ENCODE measurements around the gene CST6.
"Not testable (repeated sequence)": the region's sequence is repeated elsewhere in the genome, so short reads cannot be mapped to it uniquely, and the experiment has no call there.

Gene CST6

GRCh38 chr11:66006134-66006890 is 5.5 kb upstream of the CST6 start:
- H3K4me1 ChIP-seq, result no peaks in the 10 kb centered on the region
- H3K79me2 ChIP-seq, result no peaks in the 10 kb centered on the region
- no peak overlapping the region for H3K27ac ChIP-seq
- H3K36me3 ChIP-seq (ENCODE audit: control insufficient read depth, insufficient read depth, low read length), result no peaks in the 10 kb centered on the region
- H3K9me3 ChIP-seq (ENCODE audit: control insufficient read depth, low read length), result no peaks in the 10 kb centered on the region
- no peak overlapping the region for H3K4me3 ChIP-seq (ENCODE audit: low read depth, low read length)
- TF ChIP-seq CTCF (IDR thresholded peaks at IDR 0.05), result no peak
- no peak overlapping the region for H3K9ac ChIP-seq
- no peaks in the 10 kb centered on the region for H3K27me3 ChIP-seq (ENCODE audit: control insufficient read depth, insufficient read depth, low read length)
- no peak overlapping the region for H3K4me2 ChIP-seq (ENCODE audit: low read length)
- H2AFZ ChIP-seq, result no peak overlapping the region

GRCh38 chr11:66006891-66007176 is 5.0 kb upstream of the CST6 start:
- H3K36me3 ChIP-seq (ENCODE audit: control insufficient read depth, insufficient read depth, low read length), result no peaks in the 10 kb centered on the region
- H3K27ac ChIP-seq, result no peak overlapping the region
- H3K4me3 ChIP-seq (ENCODE audit: low read depth, low read length), result no peak overlapping the region
- H3K4me1 ChIP-seq, result peaks cover 3% of the 10 kb centered on the region
- no peak overlapping the region for H3K4me2 ChIP-seq (ENCODE audit: low read length)
- no peaks in the 10 kb centered on the region for H3K79me2 ChIP-seq
- no peak overlapping the region for H2AFZ ChIP-seq
- no peaks in the 10 kb centered on the region for H3K27me3 ChIP-seq (ENCODE audit: control insufficient read depth, insufficient read depth, low read length)
- no peak for TF ChIP-seq CTCF (IDR thresholded peaks at IDR 0.05)
- no peak overlapping the region for H3K9ac ChIP-seq
- H3K9me3 ChIP-seq (ENCODE audit: control insufficient read depth, low read length), result no peaks in the 10 kb centered on the region

GRCh38 chr11:66007201-66007634 is 4.6 kb upstream of the CST6 start:
- Histone ChIP-seq H3K4me3 (ENCODE audit: low read depth, low read length) (no peak overlapping the region), H3K9me3 (ENCODE audit: control insufficient read depth, low read length) (no peaks in the 10 kb centered on the region), H3K4me1 (peaks cover 3% of the 10 kb centered on the region), H3K9ac (no peak overlapping the region), H2AFZ (no peak overlapping the region), H3K4me2 (ENCODE audit: low read length) (no peak overlapping the region), H3K27ac (no peak overlapping the region), H3K36me3 (ENCODE audit: control insufficient read depth, insufficient read depth, low read length) (no peaks in the 10 kb centered on the region), H3K79me2 (no peaks in the 10 kb centered on the region), H3K27me3 (ENCODE audit: control insufficient read depth, insufficient read depth, low read length) (no peaks in the 10 kb centered on the region)
- TF ChIP-seq CTCF (IDR thresholded peaks at IDR 0.05), result no peak

- H3K4me3 ChIP-seq (ENCODE audit: low read depth, low read length), result no peak overlapping the region
- no peak overlapping the region for H3K9ac ChIP-seq
- peak overlapping the region; percentile 69 for H3K27ac ChIP-seq
- H2AFZ ChIP-seq, result peak overlapping the region; percentile 80
- H3K36me3 ChIP-seq (ENCODE audit: control insufficient read depth, insufficient read depth, low read length), result no peaks in the 10 kb centered on the region
- H3K4me1 ChIP-seq, result peaks cover 3% of the 10 kb centered on the region
- no peaks in the 10 kb centered on the region for H3K79me2 ChIP-seq
- no peak overlapping the region for H3K4me2 ChIP-seq (ENCODE audit: low read length)
- no peaks in the 10 kb centered on the region for H3K27me3 ChIP-seq (ENCODE audit: control insufficient read depth, insufficient read depth, low read length)
- no peak for TF ChIP-seq CTCF (IDR thresholded peaks at IDR 0.05)
- no peaks in the 10 kb centered on the region for H3K9me3 ChIP-seq (ENCODE audit: control insufficient read depth, low read length)
Observed at GRCh38 chr11:66008095-66008467, 3.7 kb upstream of the CST6 start.

- Histone ChIP-seq H3K27me3 (ENCODE audit: control insufficient read depth, insufficient read depth, low read length) (no peaks in the 10 kb centered on the region), H3K27ac (peak overlapping the region; percentile 69), H3K4me1 (peaks cover 3% of the 10 kb centered on the region), H2AFZ (peak overlapping the region; percentile 80), H3K9me3 (ENCODE audit: control insufficient read depth, low read length) (no peaks in the 10 kb centered on the region), H3K9ac (no peak overlapping the region), H3K79me2 (no peaks in the 10 kb centered on the region), H3K36me3 (ENCODE audit: control insufficient read depth, insufficient read depth, low read length) (no peaks in the 10 kb centered on the region), H3K4me3 (ENCODE audit: low read depth, low read length) (no peak overlapping the region), H3K4me2 (ENCODE audit: low read length) (peak overlapping the region; percentile 44)
- TF ChIP-seq CTCF (IDR thresholded peaks at IDR 0.05), result no peak
Observed at GRCh38 chr11:66008468-66009101, 3.2 kb upstream of the CST6 start.

GRCh38 chr11:66010036-66010435 is 1.8 kb upstream of the CST6 start:
- not testable (repeated sequence) for H3K27ac ChIP-seq; H3K9me3 ChIP-seq (ENCODE audit: control insufficient read depth, low read length); H3K4me2 ChIP-seq (ENCODE audit: low read length); H3K36me3 ChIP-seq (ENCODE audit: control insufficient read depth, insufficient read depth, low read length); H3K79me2 ChIP-seq; H3K27me3 ChIP-seq (ENCODE audit: control insufficient read depth, insufficient read depth, low read length); H3K4me1 ChIP-seq; H3K9ac ChIP-seq; H2AFZ ChIP-seq; H3K4me3 ChIP-seq (ENCODE audit: low read depth, low read length)

All from parathyroid adenoma (tissue), 2 donors.